GM13976 (cell line): ENCODE results near the gene SLC25A23.
A peak's percentile ranks its signal among the peaks of the same experiment; 100 is the strongest.

Source experiments
- DNase-seq: peaks from one replicate; pipeline ENCODE4 v3.0.0; 2012; ENCODE audit warnings: low spot score
- in situ Hi-C: fragments of 300-500 bp; cut with MboI; formaldehyde crosslinking; loops from one replicate; pipeline ENCODE4 v1.12.0; 2022; ENCODE audit warnings: low sequenced_read_pairs, mixed read lengths, inconsistent platforms; ENCODE audit not compliant: unreplicated experiment
- TF ChIP-seq, protein P1 (sequence below): IDR thresholded peaks from 2 replicates; pipeline ENCODE4 v1.5.1; 2012; ENCODE audit warnings: borderline replicate concordance, mild to moderate bottlenecking; ENCODE audit not compliant: insufficient read depth; ENCODE audit errors: extremely low read depth, missing control alignments, control extremely low read depth

The SLC25A23 gene

DNA sequence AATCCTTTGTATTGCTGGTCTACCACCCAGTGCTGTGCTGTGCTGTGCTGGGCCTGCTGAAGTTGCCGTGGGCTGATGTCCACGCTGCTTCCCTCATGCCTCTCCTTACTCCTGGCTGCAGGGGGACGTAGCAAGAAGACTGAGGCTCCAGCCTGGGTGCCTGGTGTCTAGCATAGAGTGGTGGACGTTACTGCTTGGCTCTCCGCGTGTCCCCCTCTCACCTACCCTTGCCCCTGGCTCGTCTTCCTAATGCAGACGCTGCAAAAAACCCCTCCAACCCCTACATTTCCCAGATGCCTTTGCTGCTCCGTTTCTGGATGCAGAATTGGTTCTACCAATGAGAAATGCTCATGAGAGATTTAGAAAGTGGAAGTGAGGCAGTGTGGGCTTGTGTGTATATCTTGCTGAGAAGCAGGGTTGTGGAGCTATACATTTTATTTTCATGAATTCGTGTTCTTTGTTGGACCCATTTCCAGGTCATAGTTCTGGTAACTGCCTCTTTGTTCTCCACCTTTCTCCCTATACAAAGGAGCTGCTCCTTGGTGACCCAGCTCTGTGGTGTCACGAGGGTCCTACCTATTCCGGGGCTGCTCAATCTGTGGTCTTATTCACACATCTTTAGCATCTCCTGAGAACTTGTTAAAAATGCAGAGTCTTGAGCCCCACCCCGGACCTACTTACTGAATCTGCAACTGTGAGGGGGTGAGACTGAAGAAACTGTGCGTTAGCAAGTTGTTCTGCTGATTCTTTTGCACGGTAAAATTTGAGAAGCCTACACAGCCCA, 29.9 kb upstream of the SLC25A23 start:
- in situ Hi-C loops, result no loop called here
- TF ChIP-seq, protein P1, sequence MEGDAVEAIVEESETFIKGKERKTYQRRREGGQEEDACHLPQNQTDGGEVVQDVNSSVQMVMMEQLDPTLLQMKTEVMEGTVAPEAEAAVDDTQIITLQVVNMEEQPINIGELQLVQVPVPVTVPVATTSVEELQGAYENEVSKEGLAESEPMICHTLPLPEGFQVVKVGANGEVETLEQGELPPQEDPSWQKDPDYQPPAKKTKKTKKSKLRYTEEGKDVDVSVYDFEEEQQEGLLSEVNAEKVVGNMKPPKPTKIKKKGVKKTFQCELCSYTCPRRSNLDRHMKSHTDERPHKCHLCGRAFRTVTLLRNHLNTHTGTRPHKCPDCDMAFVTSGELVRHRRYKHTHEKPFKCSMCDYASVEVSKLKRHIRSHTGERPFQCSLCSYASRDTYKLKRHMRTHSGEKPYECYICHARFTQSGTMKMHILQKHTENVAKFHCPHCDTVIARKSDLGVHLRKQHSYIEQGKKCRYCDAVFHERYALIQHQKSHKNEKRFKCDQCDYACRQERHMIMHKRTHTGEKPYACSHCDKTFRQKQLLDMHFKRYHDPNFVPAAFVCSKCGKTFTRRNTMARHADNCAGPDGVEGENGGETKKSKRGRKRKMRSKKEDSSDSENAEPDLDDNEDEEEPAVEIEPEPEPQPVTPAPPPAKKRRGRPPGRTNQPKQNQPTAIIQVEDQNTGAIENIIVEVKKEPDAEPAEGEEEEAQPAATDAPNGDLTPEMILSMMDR, result no peak
- peak; percentile 81 for DNase-seq

DNA sequence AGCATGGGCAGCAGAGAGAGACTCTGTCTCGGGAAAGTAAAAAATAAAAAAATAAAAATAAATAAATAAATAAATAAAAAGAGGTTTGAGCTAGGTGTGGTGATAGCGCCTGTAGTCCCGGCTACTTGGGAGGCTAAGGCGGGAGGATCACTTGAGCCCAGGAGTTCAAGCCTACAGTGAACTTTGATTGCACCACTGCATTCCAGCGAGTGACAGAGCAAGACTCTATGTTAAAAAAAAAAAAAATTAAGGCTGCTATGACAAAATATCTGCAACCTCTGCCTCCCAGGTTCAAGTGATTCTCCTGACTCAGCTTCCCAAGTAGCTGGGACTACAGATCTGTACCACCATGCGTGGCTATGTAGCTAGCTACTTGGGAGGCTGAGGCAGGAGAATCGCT, 25.2 kb upstream of the SLC25A23 start:
- DNase-seq, result no peak
- in situ Hi-C loops, result no loop called here
- TF ChIP-seq, protein P1, result no peak

DNA sequence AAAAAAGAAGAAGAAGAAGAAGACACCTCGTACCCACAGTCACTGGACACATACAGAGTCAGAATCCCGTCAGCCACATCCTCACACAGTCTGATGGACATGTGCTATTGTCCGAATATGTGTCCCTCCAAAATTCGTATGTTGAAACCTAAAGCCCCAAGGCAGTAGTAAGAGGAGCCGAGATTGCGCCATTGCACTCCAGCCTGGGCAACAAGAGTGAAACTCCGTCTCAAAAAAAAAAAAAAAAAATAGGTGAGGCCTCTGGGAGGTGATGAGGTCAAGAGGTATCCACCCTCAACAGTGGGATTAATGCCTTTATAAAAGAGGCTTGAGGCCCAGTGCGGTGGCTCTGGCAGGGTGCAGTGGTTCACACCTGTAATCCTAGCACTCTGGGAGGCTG, 24.6 kb upstream of the SLC25A23 start:
- in situ Hi-C loops, result no loop called here
- DNase-seq, result no peak
- TF ChIP-seq, protein P1, result no peak

DNA sequence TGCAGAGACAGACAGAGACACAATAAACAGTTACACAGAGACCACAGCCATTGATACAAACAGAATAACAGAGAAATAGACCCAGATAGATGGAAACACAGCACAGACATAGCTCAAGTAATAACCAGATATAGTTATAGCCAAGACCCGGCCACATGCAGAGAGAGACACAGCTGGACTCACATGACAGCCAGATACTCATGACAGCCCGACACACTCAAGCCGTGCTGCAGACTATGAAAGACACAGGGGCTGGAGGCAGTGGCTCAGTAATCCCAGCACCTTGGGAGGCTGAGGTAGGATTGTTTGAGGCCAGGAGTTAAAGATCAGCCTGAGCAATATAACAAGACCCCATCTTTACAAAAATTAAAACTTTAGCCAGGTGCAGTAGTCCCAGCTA, 23.6 kb upstream of the SLC25A23 start:
- TF ChIP-seq, protein P1, result no peak
- in situ Hi-C loops, result no loop called here
- DNase-seq, result peak; percentile 3

DNA sequence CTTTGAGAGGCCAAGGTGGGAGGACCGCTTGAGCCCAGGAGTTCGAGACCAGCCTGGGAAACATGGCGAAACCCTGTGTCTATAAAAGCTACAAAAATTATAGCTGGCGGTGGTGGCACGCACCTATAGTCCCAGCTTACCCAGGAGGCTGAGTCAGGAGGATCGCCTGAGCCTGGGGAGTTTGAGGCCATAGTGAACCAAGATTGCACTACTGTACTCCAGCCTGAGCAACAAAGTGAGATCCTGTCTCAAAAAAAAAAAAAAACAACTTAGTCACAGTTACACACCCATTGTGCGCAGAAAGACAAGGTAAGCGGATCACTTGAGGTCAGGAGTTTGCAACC, 22.7 kb upstream of the SLC25A23 start:
- no peak for DNase-seq
- in situ Hi-C loops, result no loop called here
- TF ChIP-seq, protein P1, result no peak

DNA sequence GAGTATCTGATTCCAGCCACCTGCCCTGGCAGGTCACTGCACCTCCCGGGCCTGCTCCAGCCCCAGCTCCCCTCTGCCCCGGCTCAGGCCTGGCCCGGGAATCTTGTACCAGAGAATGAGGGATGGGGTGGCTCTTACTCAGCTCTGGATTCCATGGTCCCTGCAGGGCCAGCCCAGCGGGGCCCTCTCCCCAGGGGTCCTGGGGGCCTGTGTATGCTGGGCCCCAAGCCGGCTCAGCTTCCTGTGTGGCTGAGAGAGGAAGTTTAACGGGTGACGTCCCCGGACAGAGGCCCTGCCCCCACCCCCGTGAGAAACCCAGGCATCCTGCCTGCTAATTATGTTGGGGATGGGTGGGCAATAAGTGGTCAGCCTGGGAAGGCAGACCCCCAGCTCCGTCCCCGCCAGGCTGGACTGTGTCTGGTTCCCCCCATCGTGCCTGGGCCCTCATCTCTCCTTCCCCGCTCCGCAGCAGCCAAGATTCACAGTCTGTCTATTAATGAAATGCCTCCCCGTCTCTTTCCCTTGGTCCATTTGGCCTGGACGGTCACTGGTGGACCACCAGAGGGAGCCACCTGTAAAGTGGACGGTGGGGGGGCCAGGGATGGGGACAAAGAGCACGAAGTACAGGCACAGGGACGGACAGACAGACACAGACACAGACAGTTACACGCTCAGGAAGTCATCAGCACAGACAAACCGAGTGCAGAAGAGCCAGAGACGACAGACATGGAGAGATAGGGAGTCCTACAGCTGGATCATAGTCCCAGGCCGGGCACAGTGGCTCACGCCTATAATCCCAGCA, 22.1 kb upstream of the SLC25A23 start, which contains the start of gene DENND1C:
DENND1C (minus strand) TSS at position 247 of the 802 bp plus-strand sequence; CDS start at position 155, 92 bp downstream.
- DNase-seq, result peak; percentile 84
- TF ChIP-seq, protein P1, result peak; percentile 70
- in situ Hi-C loops, result no loop called here
